Measurements from ENCODE around the gene TP53TG5.

GRCh38 chr20:45339799-45340198 lies 38.3 kb downstream of the TP53TG5 start:
- TF ChIP-seq CTCF (IDR thresholded peaks at IDR 0.05) (no peak), EZH2 (IDR thresholded peaks at IDR 0.05) (no peak)
